HG02981 (cell line): ENCODE results near the gene MAP7.

Experiments
- ATAC-seq: cut with Tn5 transposase; IDR thresholded peaks from one replicate; pipeline ENCODE4 v1.9.1; 2021; ENCODE audit warnings: mild to moderate bottlenecking, moderate library complexity; ENCODE audit not compliant: unreplicated experiment

The MAP7 gene

GRCh38 chr6:136566007-136566487 lies 15.8 kb upstream of the MAP7 start:
- no peak for ATAC-seq

- ATAC-seq: no peak
These were observed 14.0 kb upstream of the MAP7 start for GRCh38 chr6:136564180-136564579.

DNA sequence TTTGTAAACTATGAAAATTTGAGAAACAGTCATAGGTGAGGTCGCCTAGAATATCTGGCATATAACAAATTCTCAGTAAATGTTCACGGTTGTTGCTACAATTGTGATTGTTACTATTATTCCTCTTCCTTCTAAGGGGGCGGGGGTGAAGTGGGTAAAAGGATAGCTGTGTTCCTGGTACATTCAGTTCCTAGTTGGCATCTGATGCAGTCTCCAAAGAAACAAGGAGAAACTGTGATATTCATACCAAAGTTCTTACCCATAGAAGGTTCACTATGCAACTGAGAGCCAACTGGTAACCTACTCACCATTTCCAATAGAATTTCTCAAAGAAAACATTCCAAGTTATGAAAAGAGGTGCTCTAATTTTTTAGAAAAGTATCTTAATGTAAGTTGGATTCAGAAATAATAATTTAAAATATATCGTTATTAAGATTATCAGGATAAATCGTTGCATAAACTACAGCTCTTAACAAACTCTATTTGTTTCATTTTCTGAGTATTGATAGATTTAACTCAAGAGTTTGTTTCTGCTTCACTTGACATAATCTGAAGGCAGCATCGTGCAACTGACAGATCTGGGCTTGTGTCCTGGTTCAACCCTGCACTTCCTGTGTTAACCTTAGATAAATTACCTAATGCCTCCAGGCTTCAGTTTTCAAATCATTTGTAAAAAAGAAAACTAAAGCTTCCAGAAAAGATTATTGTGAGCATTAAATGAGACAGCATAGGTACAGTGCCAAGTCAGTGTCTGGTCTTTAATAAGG lies 13.3 kb upstream of the MAP7 start:
- no peak for ATAC-seq

DNA sequence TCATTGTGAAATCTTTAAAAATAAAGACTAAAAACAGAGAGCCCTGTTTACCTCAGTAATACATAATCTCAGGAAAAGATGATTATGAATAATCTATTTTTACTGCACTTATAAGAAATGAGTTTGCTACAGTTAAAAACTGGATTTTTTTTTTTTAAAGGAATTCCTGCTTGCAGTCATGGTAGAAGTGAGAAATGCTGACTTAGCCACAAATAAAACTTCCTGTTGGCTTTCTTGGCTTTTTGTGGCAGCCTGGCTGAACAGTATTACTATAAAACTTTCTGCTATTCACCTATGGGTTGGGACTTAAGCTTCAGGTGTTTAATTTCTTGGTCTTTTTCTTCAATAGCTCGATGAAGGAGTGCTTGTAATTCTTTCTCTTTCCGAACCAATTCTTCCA lies 12.0 kb upstream of the MAP7 start:
- ATAC-seq: no peak

GRCh38 chr6:136553166-136553787 lies 3.1 kb upstream of the MAP7 start:
- ATAC-seq: no peak

- no peak for ATAC-seq
These were observed 1.8 kb upstream of the MAP7 start for GRCh38 chr6:136552054-136552453.

GRCh38 chr6:136551103-136551502 lies 881 bp upstream of the MAP7 start:
- ATAC-seq: no peak

- ATAC-seq: peak; percentile 46
These were observed 235 bp downstream of the MAP7 start for GRCh38 chr6:136550045-136550329.

- ATAC-seq: peak; percentile 3
These were observed 750 bp downstream of the MAP7 start for GRCh38 chr6:136549300-136550044.

GRCh38 chr6:136548582-136549299 lies 1.5 kb downstream of the MAP7 start:
- no peak for ATAC-seq

DNA sequence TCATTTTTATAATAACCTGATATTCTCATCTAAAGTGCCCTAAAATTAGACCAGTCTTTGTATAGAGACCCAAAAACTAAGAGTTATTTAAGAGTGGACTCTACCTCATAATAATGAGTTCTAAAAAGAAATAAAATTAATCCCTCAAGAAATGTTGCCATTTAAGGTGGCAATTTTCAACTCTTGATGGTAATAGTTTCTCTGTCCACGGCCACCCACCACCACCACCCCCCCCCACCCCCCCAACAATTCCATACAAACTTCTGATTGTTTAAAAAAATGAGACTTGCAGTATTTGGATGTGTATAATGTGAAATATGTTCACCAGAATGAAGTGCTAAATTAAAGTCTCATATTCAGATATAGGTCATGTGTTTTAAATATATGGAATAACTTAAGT lies 2.4 kb downstream of the MAP7 start:
- no peak for ATAC-seq

GRCh38 chr6:136547336-136547735 lies 2.9 kb downstream of the MAP7 start:
- no peak for ATAC-seq

- ATAC-seq: no peak
These were observed 3.9 kb downstream of the MAP7 start for GRCh38 chr6:136546331-136546730.

GRCh38 chr6:136544326-136544725 lies 5.9 kb downstream of the MAP7 start:
- ATAC-seq: no peak

DNA sequence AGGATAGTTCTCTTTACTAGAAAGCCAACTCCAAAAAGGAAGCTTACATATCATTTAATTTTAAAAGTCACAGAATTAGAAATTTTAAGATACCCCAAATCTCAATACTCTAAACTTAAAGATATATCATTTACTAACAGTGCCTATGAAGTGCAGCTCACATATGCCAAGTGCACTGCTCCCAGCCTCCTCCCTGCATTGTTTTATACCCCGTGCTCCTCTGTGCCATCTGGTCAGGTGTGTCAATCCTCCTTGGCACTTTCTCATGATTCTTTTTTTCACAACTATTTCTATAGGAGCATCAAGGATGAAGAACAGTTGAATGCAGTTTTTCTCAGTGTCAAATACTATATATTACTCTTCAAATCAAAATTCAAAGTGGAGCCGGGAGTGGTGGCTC lies 8.8 kb downstream of the MAP7 start:
- no peak for ATAC-seq

DNA sequence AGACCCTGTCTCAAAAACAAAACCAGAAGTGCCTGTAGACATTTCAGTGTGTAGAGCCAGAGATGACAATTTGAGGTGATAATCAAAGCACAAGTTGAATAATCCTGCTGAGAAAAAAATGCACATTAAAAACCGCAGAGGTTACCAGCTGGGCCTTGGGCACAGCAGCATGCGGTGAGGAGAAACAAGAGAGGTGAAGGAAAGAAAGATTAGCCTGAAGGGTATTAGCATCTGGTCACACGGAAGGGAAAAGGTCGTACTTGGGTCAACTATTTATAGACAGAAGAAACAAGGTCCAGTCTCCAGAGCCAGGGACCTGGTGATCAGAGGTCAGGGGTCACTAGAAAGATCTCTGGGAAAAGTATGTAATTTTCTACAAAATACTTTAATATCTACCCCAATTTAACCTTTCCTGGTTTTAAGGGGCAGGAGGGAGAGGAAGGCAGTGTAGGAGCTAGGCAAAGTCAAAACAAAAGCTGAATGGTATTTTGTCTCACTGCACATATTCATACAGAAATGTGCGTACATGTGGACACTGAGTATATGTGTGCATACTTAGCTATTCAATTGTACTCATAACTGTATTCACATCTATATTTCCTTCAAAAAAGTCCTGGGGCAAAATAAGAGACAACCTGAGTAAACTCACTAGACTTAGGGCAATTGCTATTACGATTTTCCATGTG lies 10.1 kb downstream of the MAP7 start:
- ATAC-seq: no peak

DNA sequence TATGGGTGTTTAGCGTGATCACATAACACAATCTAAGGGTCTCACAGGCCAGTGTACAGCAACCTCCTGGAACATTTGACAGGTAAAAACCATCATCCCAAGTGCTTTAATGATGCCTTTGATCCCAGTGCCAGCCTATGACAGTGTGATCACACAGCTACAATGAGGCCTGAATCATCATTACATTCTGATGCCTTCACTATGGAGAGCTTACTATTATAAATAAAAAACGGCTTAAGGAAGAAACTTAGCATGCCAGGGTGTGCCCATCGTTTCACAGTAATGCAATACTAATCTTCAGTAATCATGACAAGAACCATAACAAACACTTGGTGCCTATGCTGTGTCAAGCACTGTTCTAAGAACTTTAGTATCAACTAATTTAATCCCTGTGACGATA lies 11.4 kb downstream of the MAP7 start:
- no peak for ATAC-seq

DNA sequence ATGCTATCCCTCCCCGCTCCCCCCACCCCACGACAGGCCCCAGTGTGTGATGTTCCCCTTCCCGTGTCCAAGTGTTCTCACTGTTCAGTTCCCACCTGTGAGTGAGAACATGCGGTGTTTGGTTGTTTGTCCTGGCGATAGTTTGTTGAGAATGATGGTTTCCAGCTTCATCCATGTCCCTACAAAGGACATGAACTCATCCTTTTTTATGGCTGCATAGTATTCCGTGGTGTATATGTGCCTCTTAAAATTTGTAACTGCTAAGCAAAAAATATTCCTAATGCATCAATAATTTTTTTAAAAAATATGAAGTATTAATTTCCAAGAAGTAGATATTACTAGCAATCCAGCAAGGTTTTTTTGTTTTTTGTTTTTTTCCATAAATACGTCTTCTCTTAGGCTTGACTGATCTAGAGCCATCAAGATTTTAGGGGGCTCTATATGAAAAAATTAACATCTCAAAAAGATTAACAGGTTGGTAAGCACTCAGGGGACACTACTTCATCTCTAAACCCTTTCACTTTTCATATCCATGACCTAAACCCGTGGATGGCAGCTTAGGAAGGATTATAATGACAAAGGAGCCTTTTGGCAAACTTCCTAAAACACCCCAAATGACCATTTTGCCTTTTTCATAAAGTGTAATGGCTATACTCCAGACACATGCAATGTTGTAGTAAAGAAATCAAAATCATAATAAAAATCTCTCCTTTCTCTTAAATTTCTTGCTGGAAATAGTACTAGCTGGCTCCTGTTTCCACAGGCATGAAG lies 14.2 kb downstream of the MAP7 start:
- ATAC-seq: no peak

DNA sequence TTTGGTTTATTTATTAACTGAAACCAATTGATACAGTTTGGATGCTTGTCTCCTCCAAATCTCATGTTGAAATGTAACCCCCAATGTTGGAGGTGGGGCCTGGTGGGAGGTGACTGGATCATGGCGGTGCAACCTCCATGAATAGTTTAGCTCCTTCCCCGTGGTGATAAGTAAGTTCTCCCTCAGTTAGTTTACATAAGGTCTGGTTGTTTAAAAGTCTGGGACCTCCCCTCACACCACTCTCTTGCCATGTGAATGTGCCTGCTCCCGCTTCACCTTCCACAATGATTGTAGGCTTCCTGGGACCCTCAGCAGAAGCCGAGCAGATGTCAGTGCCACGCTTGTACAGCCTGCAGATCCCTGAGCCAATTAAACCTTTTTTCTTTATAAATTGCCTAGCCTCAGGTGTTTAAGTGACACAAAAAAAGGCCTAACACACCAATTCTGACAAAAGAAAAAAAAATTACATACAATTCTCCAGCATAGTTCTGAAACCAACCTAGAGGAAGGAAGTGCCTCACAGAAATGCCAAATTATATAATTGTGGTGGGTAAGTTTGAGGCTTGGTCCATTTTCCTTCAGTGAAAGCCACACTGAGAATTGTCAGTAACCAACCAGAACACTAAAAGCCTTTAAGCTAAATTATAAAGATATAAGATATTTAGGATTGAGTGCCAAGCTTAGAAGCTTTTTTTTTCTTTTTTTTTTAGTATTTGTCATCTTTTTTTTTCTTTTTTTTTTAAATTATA lies 15.0 kb downstream of the MAP7 start:
- no peak for ATAC-seq
